ENCODE results near the gene METAP1D. TPM values are rescaled to one million over a fixed set of nuclear protein-coding genes. Genes with fewer than 3 reads are reported as not detected.

Gene METAP1D
- total RNA-seq, 3 donors from 2014 or later = 6.2 to 12.5 (median 7.8) TPM

- Histone ChIP-seq H3K27me3 (peaks cover 22 to 100% of the 10 kb centered on the region in 2 donors), H3K4me3 (no peak overlapping the region), H3K4me1 (peaks cover 12 to 28% of the 10 kb centered on the region in 2 donors), H3K9me3 (no peaks in the 10 kb centered on the region), H3K27ac (no peak overlapping the region), H3K36me3 (no peaks in the 10 kb centered on the region)
- TF ChIP-seq CTCF (IDR thresholded peaks at IDR 0.05) (no peak), POLR2AphosphoS5 (IDR thresholded peaks at IDR 0.05) (no peak), POLR2A (IDR thresholded peaks at IDR 0.05) (no peak)
- no peak for DNase-seq (ENCODE audit: low spot score in 2 of 2)
- intact Hi-C loops (cut with DNase I; ENCODE audit: low total_unique reads) = no loop called here
Measured at GRCh38 chr2:172091000-172091641, 91.4 kb downstream of the METAP1D start.

- peaks cover 16 to 27% of the 10 kb centered on the region in 2 donors for H3K4me1 ChIP-seq
- DNase-seq (ENCODE audit: low spot score in 2 of 2) = no peak
- TF ChIP-seq CTCF (IDR thresholded peaks at IDR 0.05) (no peak), POLR2AphosphoS5 (IDR thresholded peaks at IDR 0.05) (no peak)
- H3K36me3 ChIP-seq = no peaks in the 10 kb centered on the region
- H3K9me3 ChIP-seq = no peaks in the 10 kb centered on the region
- H3K27me3 ChIP-seq = peaks cover 22 to 100% of the 10 kb centered on the region in 2 donors
- intact Hi-C loops (cut with DNase I; ENCODE audit: low total_unique reads) = no loop called here
- H3K4me3 ChIP-seq = no peak overlapping the region
- no peak overlapping the region for H3K27ac ChIP-seq
Measured at GRCh38 chr2:172091761-172092566, 92.2 kb downstream of the METAP1D start.

- intact Hi-C loops (cut with DNase I; ENCODE audit: low total_unique reads) = no loop called here
- peaks cover 19 to 29% of the 10 kb centered on the region in 2 donors for H3K4me1 ChIP-seq
- no peak overlapping the region for H3K4me3 ChIP-seq
- peaks cover 19 to 100% of the 10 kb centered on the region in 2 donors for H3K27me3 ChIP-seq
- DNase-seq (ENCODE audit: low spot score in 2 of 2) = no peak
- H3K36me3 ChIP-seq = no peaks in the 10 kb centered on the region
- no peak overlapping the region for H3K27ac ChIP-seq
- no peaks in the 10 kb centered on the region for H3K9me3 ChIP-seq
- TF ChIP-seq CTCF (IDR thresholded peaks at IDR 0.05) (no peak), POLR2A (IDR thresholded peaks at IDR 0.05) (no peak)
Measured at GRCh38 chr2:172092716-172093415, 93.1 kb downstream of the METAP1D start.

- no peak for DNase-seq (ENCODE audit: low spot score in 2 of 2)
- H3K27ac ChIP-seq = no peak overlapping the region
- peaks cover 19 to 100% of the 10 kb centered on the region in 2 donors for H3K27me3 ChIP-seq
- no peaks in the 10 kb centered on the region for H3K9me3 ChIP-seq
- H3K36me3 ChIP-seq = no peaks in the 10 kb centered on the region
- intact Hi-C loops (cut with DNase I; ENCODE audit: low total_unique reads) = no loop called here
- H3K4me3 ChIP-seq = no peak overlapping the region
- H3K4me1 ChIP-seq = peaks cover 19 to 29% of the 10 kb centered on the region in 2 donors
- no peak for TF ChIP-seq POLR2AphosphoS5 (IDR thresholded peaks at IDR 0.05)
- TF ChIP-seq POLR2A (IDR thresholded peaks at IDR 0.05) = no peak
- no peak for TF ChIP-seq CTCF (IDR thresholded peaks at IDR 0.05)
Measured at GRCh38 chr2:172093416-172094293, 93.9 kb downstream of the METAP1D start.

Measured in breast epithelium (tissue), 4 donors.